ENCODE results near the gene PRDM1. TPM values are rescaled to one million over a fixed set of nuclear protein-coding genes. Genes with fewer than 3 reads are reported as not detected.

Gene PRDM1
- total RNA-seq, 2 donors from 2014 or later = 1.8 to 1.9 TPM

DNA sequence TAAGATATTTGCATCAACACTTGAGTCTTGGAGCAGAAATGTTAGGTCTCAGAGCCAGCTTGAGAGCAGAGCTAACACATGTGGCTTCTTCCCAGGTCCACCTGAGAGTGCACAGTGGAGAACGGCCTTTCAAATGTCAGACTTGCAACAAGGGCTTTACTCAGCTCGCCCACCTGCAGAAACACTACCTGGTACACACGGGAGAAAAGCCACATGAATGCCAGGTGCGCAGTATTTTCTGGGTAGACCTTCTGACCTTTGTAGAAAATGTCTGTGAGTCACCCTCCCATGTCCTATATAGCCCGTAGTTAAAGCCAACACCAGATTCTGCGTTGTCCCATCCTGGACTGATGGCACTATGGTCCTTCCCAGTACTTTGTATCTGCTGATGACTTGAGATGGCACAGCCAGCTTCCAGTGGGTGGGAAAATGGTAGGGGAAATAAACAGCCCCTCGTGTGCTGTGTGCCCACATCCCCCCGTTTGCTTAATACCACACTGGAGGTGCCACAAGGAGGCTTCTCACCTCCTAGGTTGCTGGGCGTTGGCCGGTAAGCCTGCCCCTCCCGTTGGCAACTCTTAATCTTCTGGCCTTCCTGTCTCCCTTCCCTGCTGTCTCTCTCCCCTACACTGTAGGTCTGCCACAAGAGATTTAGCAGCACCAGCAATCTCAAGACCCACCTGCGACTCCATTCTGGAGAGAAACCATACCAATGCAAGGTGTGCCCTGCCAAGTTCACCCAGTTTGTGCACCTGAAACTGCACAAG is 20.3 kb downstream of the PRDM1 start:
- H3K27ac ChIP-seq = no peak overlapping the region
- H3K4me1 ChIP-seq = peaks cover 0 to 10% of the 10 kb centered on the region in 2 donors
- H3K27me3 ChIP-seq = no peaks in the 10 kb centered on the region
- no peak for DNase-seq (ENCODE audit: low spot score)
- TF ChIP-seq, protein P1, sequence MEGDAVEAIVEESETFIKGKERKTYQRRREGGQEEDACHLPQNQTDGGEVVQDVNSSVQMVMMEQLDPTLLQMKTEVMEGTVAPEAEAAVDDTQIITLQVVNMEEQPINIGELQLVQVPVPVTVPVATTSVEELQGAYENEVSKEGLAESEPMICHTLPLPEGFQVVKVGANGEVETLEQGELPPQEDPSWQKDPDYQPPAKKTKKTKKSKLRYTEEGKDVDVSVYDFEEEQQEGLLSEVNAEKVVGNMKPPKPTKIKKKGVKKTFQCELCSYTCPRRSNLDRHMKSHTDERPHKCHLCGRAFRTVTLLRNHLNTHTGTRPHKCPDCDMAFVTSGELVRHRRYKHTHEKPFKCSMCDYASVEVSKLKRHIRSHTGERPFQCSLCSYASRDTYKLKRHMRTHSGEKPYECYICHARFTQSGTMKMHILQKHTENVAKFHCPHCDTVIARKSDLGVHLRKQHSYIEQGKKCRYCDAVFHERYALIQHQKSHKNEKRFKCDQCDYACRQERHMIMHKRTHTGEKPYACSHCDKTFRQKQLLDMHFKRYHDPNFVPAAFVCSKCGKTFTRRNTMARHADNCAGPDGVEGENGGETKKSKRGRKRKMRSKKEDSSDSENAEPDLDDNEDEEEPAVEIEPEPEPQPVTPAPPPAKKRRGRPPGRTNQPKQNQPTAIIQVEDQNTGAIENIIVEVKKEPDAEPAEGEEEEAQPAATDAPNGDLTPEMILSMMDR (IDR thresholded peaks at IDR 0.05) = no peak
- H3K4me3 ChIP-seq = no peak overlapping the region
- no peaks in the 10 kb centered on the region for H3K36me3 ChIP-seq
- no peaks in the 10 kb centered on the region for H3K9me3 ChIP-seq

DNA sequence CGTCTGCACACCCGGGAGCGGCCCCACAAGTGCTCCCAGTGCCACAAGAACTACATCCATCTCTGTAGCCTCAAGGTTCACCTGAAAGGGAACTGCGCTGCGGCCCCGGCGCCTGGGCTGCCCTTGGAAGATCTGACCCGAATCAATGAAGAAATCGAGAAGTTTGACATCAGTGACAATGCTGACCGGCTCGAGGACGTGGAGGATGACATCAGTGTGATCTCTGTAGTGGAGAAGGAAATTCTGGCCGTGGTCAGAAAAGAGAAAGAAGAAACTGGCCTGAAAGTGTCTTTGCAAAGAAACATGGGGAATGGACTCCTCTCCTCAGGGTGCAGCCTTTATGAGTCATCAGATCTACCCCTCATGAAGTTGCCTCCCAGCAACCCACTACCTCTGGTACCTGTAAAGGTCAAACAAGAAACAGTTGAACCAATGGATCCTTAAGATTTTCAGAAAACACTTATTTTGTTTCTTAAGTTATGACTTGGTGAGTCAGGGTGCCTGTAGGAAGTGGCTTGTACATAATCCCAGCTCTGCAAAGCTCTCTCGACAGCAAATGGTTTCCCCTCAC is 21.0 kb downstream of the PRDM1 start:
- H3K4me3 ChIP-seq = no peak overlapping the region
- H3K4me1 ChIP-seq = peaks cover 0 to 10% of the 10 kb centered on the region in 2 donors
- H3K9me3 ChIP-seq = no peaks in the 10 kb centered on the region
- H3K27me3 ChIP-seq = no peaks in the 10 kb centered on the region
- H3K27ac ChIP-seq = no peak overlapping the region
- H3K36me3 ChIP-seq = no peaks in the 10 kb centered on the region
- no peak for DNase-seq (ENCODE audit: low spot score)
- TF ChIP-seq, protein P1 (IDR thresholded peaks at IDR 0.05) = no peak

GRCh38 chr6:106108129-106108528 is 22.0 kb downstream of the PRDM1 start:
- H3K4me3 ChIP-seq = no peak overlapping the region
- H3K36me3 ChIP-seq = no peaks in the 10 kb centered on the region
- H3K27me3 ChIP-seq = no peaks in the 10 kb centered on the region
- no peaks in the 10 kb centered on the region for H3K9me3 ChIP-seq
- TF ChIP-seq, protein P1 (IDR thresholded peaks at IDR 0.05) = no peak
- peaks cover 0 to 7% of the 10 kb centered on the region in 2 donors for H3K4me1 ChIP-seq
- DNase-seq (ENCODE audit: low spot score) = no peak
- no peak overlapping the region for H3K27ac ChIP-seq

- Histone ChIP-seq H3K4me1 (no peaks in the 10 kb centered on the region), H3K27ac (no peak overlapping the region), H3K36me3 (no peaks in the 10 kb centered on the region), H3K27me3 (no peaks in the 10 kb centered on the region), H3K4me3 (no peak overlapping the region), H3K9me3 (no peaks in the 10 kb centered on the region)
- no peak for DNase-seq (ENCODE audit: low spot score)
- TF ChIP-seq, protein P1 (IDR thresholded peaks at IDR 0.05) = no peak
Observed at GRCh38 chr6:106109029-106109428, 22.9 kb downstream of the PRDM1 start.

DNA sequence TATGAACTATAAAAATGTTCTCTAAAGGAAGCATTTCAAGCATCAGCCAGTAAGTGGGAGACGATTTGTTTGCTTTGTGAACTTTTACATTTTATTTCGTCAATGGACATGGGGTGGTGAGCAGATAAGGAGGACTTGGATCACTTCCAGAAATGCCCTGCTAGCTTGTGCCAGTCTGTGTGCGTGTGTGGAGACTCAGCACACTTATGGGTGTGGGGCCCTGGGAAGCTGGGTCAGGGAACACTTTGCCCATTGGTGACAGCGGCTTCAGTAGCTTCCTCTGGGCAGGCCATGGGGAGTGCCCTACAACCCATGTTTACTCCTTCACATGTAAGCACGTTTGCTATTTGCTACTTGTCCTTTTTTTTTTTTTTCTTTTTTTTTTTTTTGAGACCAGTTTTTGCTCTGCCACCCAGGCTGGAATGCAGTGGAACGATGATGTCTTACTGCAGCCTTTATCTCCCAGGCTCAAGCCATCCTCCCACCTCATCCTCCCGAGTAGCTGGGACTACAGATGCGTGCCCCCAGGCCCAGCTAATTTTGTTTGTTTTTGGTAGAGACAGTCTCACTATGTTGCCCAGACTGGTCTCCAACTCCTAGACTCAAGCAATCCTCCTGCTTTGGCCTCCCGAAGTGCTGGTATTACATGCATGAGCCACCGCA is 24.2 kb downstream of the PRDM1 start:
- no peaks in the 10 kb centered on the region for H3K9me3 ChIP-seq
- no peak overlapping the region for H3K27ac ChIP-seq
- no peak overlapping the region for H3K4me3 ChIP-seq
- H3K27me3 ChIP-seq = no peaks in the 10 kb centered on the region
- TF ChIP-seq, protein P1 (IDR thresholded peaks at IDR 0.05) = no peak
- H3K4me1 ChIP-seq = no peaks in the 10 kb centered on the region
- DNase-seq (ENCODE audit: low spot score) = no peak
- no peaks in the 10 kb centered on the region for H3K36me3 ChIP-seq

Data from right atrium auricular region (tissue), 2 donors.